Panc1 (cell line): ENCODE results near the gene VSTM2L. TPM values are rescaled to one million over a fixed set of nuclear protein-coding genes. Genes with fewer than 3 reads are reported as not detected.

Source experiments
- ATAC-seq: fragments of 200-7000 bp; cut with Tn5 transposase; 2 replicates; pipeline ENCODE4 v1.9.1; 2020; ENCODE audit warnings: mild to moderate bottlenecking, moderate library complexity
- BruUV-seq: library from RNA; stranded (reverse); fragments of 400-500 nt; replicated peaks from 2 replicates; lab custom pipeline; 2021; lab: Mats Ljungman, UMichigan
- CTCF ChIA-PET: fragments of 300-600 bp; sonication (Branson Sonifier 250); formaldehyde crosslinking; loops from one replicate; lab custom pipeline; 2022; ENCODE audit warnings: antibody characterized with exemption; lab: Charles Lee
- POLR2A ChIA-PET: fragments of 300-600 bp; sonication (Branson Sonifier 250); formaldehyde crosslinking; loops from one replicate; lab custom pipeline; 2022; ENCODE audit warnings: antibody characterized with exemption; lab: Charles Lee
- DNase-seq: peaks from one replicate; pipeline ENCODE4 v3.0.0-alpha.2; 2010; ENCODE audit warnings: low read depth, low spot score
- H3K27ac ChIP-seq: 2 replicates; pipeline ENCODE4 v1.5.1; 2011; ENCODE audit warnings: mild to moderate bottlenecking, low read length, inconsistent platforms
- H3K27me3 ChIP-seq: fragments of 200-500 bp; sonication (Bioruptor generic); 2 replicates; pipeline ENCODE4 v1.6.0; 2014; ENCODE audit warnings: low read length, inconsistent platforms; ENCODE audit not compliant: control insufficient read depth, insufficient read depth
- H3K36me3 ChIP-seq: fragments of 200-500 bp; sonication (Bioruptor generic); 2 replicates; pipeline ENCODE4 v1.5.1; 2014; ENCODE audit warnings: inconsistent platforms, mild to moderate bottlenecking, low read length, moderate library complexity; ENCODE audit not compliant: control insufficient read depth, insufficient read depth
- H3K4me1 ChIP-seq: 2 replicates; pipeline ENCODE4 v1.5.1; 2011; ENCODE audit warnings: inconsistent platforms, mild to moderate bottlenecking, low read length, moderate library complexity; ENCODE audit not compliant: control insufficient read depth, insufficient read depth
- H3K4me3 ChIP-seq, 2 experiments: 2 replicates each; pipeline ENCODE4 v1.5.1; 2011 to 2012; ENCODE audit warnings: low read depth in 2 of 2, low read length in 2 of 2, mild to moderate bottlenecking in 2 of 2, inconsistent platforms in 1 of 2, moderate library complexity in 1 of 2
- H3K9me3 ChIP-seq: fragments of 200-500 bp; sonication (Bioruptor generic); 2 replicates; pipeline ENCODE4 v1.5.1; 2014; ENCODE audit warnings: low read depth, mild to moderate bottlenecking, inconsistent platforms, low read length, moderate library complexity; ENCODE audit not compliant: control insufficient read depth, insufficient read depth
- POLR2AphosphoS5 ChIP-seq: IDR thresholded peaks from 2 replicates; pipeline ENCODE4 v1.6.1; 2012; ENCODE audit warnings: mild to moderate bottlenecking, low read depth, low read length, moderate library complexity
- SIN3A ChIP-seq: IDR thresholded peaks from 2 replicates; pipeline ENCODE4 v1.6.1; 2012; ENCODE audit warnings: low read depth, mild to moderate bottlenecking, low read length, moderate library complexity, borderline replicate concordance; ENCODE audit not compliant: insufficient read depth
- TCF7L2 ChIP-seq: IDR thresholded peaks from 2 replicates; pipeline ENCODE4 v1.6.1; 2011; ENCODE audit warnings: mild to moderate bottlenecking, low read depth, low read length, inconsistent platforms
- in situ Hi-C: cut with HindIII; loops from 2 replicates; pipeline ENCODE4 v1.10.0; 2016; ENCODE audit warnings: low sequenced_read_pairs, low pct_unique_long_range_greater_than_20kb
- intact Hi-C: fragments of 100-400 bp; cut with micrococcal nuclease; formaldehyde crosslinking; loops from one replicate; pipeline ENCODE4 v1.10.0; 2022; ENCODE audit not compliant: unreplicated experiment
- total RNA-seq: library from RNA; stranded (reverse); gene quantifications from one replicate; pipeline ENCODE4 v1.2.1, GENCODE V29; 2021; ENCODE audit not compliant: unreplicated experiment
- TF ChIP-seq, protein P1 (sequence below): fragments of 450-650 bp; IDR thresholded peaks from 2 replicates; pipeline ENCODE4 v1.5.1; 2017; ENCODE audit warnings: mild to moderate bottlenecking
- TF ChIP-seq, protein P2 (sequence below), 2 experiments: IDR thresholded peaks; 2 replicates each; pipeline ENCODE4 v1.6.1; 2011 to 2012; ENCODE audit warnings: low read depth in 2 of 2, control low read depth in 1 of 2, low read length in 1 of 2, mild to moderate bottlenecking in 1 of 2, moderate library complexity in 1 of 2; ENCODE audit not compliant: insufficient read depth in 1 of 2

Gene VSTM2L
- total RNA-seq, 1 experiment from 2014 or later: 16.0 TPM

GRCh38 chr20:37938954-37939353, 36.0 kb downstream of the VSTM2L start:
- Histone ChIP-seq H3K4me3 (no peak overlapping the region), H3K27ac (no peak overlapping the region), H3K36me3 (no peaks in the 10 kb centered on the region), H3K27me3 (no peaks in the 10 kb centered on the region), H3K4me1 (no peaks in the 10 kb centered on the region), H3K9me3 (no peaks in the 10 kb centered on the region)
- in situ Hi-C loops: no loop called here
- ChIA-PET CTCF (no interaction called here), POLR2A (no interaction called here)
- no peak for DNase-seq
- BruUV-seq: no TSS peak
- intact Hi-C loops: no loop called here
- TF ChIP-seq, protein P1, sequence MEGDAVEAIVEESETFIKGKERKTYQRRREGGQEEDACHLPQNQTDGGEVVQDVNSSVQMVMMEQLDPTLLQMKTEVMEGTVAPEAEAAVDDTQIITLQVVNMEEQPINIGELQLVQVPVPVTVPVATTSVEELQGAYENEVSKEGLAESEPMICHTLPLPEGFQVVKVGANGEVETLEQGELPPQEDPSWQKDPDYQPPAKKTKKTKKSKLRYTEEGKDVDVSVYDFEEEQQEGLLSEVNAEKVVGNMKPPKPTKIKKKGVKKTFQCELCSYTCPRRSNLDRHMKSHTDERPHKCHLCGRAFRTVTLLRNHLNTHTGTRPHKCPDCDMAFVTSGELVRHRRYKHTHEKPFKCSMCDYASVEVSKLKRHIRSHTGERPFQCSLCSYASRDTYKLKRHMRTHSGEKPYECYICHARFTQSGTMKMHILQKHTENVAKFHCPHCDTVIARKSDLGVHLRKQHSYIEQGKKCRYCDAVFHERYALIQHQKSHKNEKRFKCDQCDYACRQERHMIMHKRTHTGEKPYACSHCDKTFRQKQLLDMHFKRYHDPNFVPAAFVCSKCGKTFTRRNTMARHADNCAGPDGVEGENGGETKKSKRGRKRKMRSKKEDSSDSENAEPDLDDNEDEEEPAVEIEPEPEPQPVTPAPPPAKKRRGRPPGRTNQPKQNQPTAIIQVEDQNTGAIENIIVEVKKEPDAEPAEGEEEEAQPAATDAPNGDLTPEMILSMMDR: no peak
- no peak for TF ChIP-seq TCF7L2
- TF ChIP-seq, protein P2, sequence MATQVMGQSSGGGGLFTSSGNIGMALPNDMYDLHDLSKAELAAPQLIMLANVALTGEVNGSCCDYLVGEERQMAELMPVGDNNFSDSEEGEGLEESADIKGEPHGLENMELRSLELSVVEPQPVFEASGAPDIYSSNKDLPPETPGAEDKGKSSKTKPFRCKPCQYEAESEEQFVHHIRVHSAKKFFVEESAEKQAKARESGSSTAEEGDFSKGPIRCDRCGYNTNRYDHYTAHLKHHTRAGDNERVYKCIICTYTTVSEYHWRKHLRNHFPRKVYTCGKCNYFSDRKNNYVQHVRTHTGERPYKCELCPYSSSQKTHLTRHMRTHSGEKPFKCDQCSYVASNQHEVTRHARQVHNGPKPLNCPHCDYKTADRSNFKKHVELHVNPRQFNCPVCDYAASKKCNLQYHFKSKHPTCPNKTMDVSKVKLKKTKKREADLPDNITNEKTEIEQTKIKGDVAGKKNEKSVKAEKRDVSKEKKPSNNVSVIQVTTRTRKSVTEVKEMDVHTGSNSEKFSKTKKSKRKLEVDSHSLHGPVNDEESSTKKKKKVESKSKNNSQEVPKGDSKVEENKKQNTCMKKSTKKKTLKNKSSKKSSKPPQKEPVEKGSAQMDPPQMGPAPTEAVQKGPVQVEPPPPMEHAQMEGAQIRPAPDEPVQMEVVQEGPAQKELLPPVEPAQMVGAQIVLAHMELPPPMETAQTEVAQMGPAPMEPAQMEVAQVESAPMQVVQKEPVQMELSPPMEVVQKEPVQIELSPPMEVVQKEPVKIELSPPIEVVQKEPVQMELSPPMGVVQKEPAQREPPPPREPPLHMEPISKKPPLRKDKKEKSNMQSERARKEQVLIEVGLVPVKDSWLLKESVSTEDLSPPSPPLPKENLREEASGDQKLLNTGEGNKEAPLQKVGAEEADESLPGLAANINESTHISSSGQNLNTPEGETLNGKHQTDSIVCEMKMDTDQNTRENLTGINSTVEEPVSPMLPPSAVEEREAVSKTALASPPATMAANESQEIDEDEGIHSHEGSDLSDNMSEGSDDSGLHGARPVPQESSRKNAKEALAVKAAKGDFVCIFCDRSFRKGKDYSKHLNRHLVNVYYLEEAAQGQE (IDR thresholded peaks at IDR 0.05; ENCODE audit: insufficient read depth in 1 of 2, low read depth in 2 of 2, low read length in 1 of 2): no peak
- no peak for TF ChIP-seq POLR2AphosphoS5
- TF ChIP-seq SIN3A: no peak
- ATAC-seq: no peak

- POLR2A ChIA-PET: no interaction called here
- BruUV-seq: no TSS peak
These were observed 37.0 kb downstream of the VSTM2L start for GRCh38 chr20:37939701-37940560.

More at GRCh38 chr20:37939701-37940560, 37.0 kb downstream of the VSTM2L start:
- H3K4me1 ChIP-seq: peaks cover under 1% of the 10 kb centered on the region
- H3K27me3 ChIP-seq: no peaks in the 10 kb centered on the region
- DNase-seq (no peak), ATAC-seq (no peak)
- TF ChIP-seq SIN3A (no peak), POLR2AphosphoS5 (no peak), TCF7L2 (no peak)
- TF ChIP-seq, protein P2 (IDR thresholded peaks at IDR 0.05; ENCODE audit: insufficient read depth in 1 of 2, low read depth in 2 of 2, low read length in 1 of 2): no peak
- TF ChIP-seq, protein P1: no peak
- no peak overlapping the region for H3K4me3 ChIP-seq
- in situ Hi-C loops: no loop called here
- no peaks in the 10 kb centered on the region for H3K9me3 ChIP-seq
- CTCF ChIA-PET: no interaction called here
- no peaks in the 10 kb centered on the region for H3K36me3 ChIP-seq
- intact Hi-C loops: no loop called here
- no peak overlapping the region for H3K27ac ChIP-seq
